Urothelium cell line (cell line): ENCODE measurements around the gene FRMD8.
A peak's percentile ranks its signal among the peaks of the same experiment; 100 is the strongest.

Experiments used
- DNase-seq: peaks from one replicate; pipeline ENCODE4 v3.0.0; 2011; ENCODE audit warnings: low spot score, mixed read lengths
- FAIRE-seq: peaks from 2 replicates; lab custom pipeline; 2011; peaks lifted over from hg19 to GRCh38; lab: Jason Lieb, UNC

FRMD8 gene, protein sequence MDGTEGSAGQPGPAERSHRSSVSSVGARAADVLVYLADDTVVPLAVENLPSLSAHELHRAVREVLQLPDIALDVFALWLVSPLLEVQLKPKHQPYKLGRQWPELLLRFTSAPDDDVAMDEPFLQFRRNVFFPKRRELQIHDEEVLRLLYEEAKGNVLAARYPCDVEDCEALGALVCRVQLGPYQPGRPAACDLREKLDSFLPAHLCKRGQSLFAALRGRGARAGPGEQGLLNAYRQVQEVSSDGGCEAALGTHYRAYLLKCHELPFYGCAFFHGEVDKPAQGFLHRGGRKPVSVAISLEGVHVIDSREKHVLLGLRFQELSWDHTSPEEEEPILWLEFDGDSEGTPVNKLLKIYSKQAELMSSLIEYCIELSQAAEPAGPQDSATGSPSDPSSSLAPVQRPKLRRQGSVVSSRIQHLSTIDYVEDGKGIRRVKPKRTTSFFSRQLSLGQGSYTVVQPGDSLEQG

DNA sequence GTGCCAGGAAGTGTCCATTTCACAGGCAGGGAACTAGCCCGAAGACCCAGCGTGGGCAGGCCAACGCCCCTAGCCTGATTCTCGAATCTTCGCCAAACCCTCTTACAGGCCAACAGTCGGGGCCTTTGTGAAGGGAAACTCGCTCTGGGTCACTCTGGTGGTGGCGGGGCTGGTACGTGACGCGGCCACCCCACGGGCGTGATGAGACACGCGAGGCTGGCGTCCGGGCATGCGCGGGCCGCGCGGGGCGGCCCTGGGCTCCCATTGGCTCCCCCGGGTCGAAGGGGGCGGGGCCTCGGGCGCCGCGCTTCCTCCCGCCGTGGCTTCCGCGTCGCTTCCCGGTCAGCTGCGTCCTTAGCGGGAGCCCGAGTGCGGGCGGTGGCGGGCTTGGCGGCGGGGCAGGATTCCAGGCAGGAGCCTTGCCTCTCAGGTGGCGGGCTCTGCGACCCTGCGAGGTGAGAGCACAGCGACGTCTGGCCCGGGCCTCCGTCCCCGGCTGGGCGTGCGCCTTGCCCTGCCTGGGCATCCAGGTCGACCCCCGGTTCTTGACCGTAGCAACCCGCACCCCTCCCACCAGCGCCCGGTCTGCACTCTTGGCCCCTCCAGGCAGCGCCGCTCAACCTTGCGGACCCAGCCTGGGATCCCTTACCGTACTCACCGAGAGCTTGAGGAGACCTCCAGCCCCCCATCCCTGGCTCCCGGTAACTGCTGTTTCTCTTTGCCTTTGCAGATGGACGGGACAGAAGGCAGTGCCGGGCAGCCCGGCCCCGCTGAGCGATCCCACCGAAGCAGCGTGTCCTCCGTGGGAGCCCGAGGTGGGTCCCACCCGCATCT lies at the start of gene FRMD8:
Gene FRMD8, plus strand, starts transcription at position 331 of the 834 bp plus-strand sequence. Its CDS starts 400 bp downstream, at position 731.
- FAIRE-seq (no peak), DNase-seq (peak; percentile 92)

DNA sequence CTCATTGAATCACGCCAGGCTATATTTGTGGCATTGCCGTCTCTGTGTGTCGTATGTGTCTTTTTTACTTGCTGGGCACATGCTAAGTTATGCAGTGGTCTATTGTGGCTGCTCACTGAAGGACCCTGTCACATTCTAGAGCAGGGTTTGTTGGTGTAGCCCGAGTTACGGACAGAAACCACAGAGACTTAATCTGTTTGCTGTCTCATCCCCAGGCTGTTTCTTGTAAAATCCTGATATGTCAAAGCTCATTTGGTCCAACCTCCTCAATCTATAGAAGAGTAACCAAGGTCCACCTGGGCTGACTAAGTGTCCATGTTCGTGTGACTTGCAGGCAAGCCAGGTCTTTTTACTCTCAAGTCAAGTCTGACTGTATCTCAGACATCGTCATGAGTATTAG lies 47.8 kb upstream of the FRMD8 start:
- DNase-seq (no peak), FAIRE-seq (no peak)

DNA sequence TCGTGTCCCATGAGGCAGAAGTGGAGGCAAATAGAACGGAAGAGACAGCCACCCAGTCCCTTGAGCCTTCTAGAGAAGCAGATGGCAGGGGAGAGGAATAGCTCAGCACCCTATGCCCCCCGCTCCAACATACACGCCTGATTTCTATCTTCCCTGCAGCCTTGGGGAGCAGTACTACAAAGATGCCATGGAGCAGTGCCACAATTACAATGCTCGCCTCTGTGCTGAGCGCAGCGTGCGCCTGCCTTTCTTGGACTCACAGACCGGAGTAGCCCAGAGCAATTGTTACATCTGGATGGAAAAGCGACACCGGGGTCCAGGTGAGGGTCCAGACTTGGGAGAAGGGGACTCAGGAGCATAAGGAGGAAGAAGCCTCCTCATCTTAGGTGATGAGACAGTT lies 46.2 kb upstream of the FRMD8 start:
- no peak for DNase-seq
- FAIRE-seq = no peak

DNA sequence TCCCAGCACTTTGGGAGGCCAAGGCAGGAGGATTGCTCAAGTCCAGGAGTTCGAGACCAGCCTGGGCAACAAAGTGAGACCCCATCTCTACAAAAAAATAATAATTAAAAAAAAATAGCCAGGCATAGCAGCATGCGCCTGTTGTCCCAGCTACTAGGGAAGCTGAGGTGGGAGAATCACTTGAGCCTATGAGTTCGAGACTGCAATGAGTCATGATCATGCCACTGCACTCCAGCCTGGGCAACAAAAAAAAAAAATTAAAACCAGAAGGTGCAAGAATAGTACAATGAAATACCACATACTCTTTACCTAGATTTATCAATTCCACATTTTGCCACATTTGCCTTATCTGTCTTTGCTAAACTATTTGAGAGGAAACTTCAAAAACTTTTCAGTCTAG lies 44.6 kb upstream of the FRMD8 start:
- DNase-seq (no peak), FAIRE-seq (no peak)

DNA sequence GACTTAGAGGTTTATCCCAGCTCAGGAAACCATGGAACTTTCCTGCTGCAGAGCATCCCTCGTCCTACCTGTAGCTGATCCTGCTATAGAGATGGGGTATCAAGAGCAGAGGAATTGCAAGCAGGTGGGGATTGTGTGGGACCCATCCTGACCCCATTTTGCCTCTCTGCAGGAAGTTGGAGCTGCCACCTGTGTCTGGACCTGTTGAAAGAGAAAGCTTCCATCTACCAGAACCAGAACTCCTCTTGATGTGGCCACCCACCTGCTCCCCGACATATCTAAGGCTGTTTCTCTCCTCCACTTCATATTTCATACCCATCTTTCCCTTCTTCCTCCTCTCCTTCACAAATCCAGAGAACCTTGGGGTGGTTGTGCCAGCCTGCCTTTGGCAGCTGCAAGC lies 34.9 kb upstream of the FRMD8 start:
- FAIRE-seq (no peak), DNase-seq (no peak)

DNA sequence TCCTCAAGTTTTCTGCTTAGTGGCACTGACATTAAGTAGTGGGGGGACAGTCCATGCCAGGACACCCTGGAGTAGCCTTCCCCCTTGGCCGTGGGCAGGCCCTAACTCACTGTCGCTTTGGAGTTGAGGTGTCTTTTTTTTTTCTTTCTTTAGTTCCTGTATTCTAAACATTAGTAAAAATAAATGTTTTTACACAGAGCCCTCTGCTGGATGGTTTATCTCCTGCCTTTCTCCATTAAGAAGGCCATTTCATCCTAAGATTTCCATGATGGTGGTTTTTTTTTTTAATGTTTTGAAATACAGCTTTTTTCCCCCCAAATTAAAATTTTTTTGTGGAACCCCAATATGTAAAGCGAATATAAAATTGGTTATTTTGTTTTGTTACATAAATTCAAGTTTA lies 33.7 kb upstream of the FRMD8 start:
- FAIRE-seq (no peak), DNase-seq (no peak)

DNA sequence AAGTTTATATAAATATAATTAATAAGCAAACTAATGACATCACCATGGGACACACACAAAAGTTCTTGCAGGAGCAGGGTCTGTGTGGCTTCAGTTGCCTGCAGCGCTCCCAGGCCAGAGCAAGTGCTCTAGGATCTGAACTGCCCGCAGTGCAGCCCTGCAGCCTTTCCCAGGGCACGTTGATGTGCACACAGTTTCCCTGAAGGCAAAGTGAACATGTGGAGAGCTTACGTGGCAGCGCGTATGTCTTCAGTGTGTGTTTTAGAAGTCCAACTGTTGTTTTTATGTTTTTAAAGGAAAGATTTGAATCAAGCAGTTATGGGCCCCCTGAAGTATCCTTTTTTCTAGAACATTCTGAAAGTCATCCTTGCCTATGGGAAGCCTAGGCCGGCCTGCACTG lies 33.1 kb upstream of the FRMD8 start:
- DNase-seq (no peak), FAIRE-seq (no peak)

DNA sequence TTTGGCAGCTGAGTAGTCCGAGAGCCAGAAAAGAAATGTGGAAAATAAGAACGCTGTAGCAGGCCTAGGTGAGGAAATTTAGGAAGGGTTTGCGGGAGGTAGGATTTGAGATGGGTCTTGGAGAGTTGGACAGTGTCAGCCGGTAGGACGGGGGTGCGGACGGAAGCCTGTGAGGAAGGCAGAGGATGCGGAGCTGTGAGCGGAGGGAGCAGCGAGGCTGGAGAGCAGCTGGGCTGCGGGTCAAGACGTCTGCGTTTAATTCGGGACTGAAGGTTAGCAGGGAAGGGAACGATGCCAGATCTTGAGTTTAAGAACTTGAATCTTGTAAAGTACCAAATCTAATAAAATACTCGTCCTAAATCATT lies 32.6 kb upstream of the FRMD8 start:
- FAIRE-seq = no peak

DNA sequence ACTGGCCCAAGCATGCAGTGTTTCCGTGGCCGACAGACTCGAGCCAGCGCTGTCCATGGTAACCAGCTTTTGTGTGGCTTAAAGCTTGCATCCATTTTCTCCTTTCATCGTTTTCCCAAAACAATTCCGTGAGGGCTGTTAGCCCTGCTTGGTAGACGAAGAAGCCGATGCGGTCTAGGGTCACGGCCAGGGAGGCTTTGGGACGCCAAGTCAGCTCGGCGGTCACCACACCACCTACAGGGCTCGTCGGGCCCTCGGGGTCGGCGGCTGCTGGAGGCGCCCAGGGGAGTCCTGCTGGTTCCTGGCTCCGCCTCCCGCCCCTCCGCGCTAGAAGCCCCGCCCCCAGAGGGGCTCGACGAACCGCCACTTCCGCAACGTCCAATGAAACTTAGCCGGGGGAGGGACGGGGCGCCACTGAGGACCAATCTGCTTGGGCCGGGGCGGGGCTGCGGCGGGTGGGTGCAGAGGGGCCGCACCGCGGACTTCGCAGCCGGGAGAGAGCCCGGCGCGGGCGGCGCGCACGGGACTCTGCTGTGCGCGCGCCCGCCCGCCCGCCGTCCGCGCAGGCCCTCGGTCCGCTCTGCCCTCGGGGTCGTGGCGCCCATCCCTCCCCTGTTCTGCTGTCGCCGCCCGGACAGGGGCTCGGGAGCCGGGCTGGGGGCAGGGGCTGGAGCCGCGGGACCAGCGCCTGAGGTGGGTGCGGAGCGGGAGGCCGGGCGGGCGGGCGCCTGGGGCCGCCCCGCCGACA lies 32.0 kb upstream of the FRMD8 start, which contains the start of gene TIGD3:
Gene TIGD3, plus strand, starts transcription at position 487 of the 748 bp plus-strand sequence. CDS start 1,058 bp downstream, outside the sequence.
- FAIRE-seq (peak; percentile 93), DNase-seq (peak; percentile 99)

More for the DNA sequence above, 32.6 kb upstream of the FRMD8 start:
- DNase-seq = no peak

DNA sequence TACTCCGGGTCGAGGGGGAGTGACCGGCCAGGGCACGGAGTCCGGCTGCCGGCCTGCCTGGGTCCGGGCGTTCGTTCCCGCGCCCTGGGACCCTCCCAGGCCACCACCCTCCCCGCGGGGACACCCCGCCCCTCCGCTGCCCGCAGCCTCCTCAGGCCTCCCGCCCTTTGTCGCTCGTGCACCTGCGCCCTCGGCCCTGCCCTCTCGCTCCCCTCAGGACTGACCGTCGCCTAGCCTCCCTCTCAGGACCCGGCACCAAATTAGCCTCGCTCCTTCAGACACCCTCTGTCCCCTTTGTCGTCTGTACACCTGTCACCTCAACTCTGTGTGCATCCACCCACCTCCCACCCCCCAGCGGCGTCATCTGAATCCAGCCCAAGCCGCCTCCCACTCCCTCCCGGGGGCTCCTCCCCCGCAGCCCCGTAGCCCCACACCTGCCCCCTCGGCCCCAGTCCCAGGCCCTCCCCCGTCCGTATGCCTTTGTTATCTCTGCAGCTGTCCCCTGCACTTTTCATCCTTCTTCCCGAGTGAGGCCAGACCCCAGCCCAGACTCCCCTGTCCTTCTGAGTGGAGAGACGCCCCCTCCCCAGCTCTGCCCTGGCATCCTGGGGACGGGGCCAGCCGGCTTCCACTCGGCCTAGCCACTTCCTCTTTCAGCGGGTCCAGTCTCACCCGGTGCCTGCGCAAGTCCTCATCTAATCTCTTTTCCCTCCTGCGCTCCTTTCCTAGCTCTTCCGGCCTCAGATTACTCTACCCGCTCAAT lies 31.2 kb upstream of the FRMD8 start:
- DNase-seq (peak; percentile 60), FAIRE-seq (no peak)

DNA sequence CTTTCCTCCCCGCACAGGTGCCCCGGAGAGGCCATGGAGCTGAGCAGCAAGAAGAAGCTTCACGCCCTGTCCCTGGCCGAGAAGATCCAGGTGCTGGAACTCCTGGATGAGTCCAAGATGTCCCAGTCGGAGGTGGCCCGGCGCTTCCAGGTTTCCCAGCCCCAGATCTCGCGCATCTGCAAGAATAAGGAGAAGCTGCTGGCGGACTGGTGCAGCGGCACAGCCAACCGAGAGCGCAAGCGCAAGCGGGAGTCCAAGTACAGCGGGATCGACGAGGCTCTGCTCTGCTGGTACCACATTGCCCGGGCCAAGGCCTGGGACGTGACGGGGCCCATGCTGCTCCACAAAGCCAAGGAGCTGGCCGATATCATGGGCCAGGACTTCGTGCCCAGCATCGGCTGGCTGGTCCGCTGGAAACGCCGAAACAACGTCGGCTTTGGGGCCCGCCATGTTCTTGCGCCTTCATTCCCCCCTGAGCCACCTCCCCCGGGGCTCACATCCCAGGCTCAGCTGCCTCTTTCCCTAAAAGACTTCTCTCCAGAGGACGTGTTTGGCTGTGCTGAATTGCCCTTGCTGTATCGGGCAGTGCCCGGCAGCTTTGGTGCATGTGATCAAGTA lies 30.6 kb upstream of the FRMD8 start:
- DNase-seq (no peak), FAIRE-seq (no peak)

DNA sequence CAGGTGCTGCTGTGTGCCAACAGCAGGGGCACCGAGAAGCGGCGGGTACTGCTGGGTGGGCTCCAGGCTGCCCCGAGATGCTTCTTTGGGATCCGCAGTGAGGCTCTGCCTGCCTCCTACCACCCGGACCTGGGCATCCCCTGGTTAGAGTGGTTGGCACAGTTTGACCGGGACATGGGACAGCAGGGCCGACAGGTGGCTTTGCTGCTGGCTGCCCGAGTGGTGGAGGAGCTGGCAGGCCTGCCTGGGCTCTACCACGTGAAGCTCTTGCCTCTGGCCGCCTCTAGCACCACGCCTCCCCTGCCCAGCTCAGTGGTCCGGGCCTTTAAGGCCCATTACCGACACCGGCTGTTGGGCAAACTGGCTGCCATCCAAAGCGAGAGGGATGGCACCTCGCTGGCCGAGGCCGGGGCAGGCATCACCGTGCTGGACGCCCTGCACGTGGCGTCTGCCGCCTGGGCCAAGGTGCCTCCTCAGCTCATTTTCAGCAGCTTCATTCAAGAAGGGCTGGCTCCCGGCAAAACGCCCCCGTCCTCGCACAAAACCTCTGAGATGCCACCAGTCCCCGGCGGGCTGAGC lies 30.0 kb upstream of the FRMD8 start:
- FAIRE-seq (no peak), DNase-seq (no peak)

DNA sequence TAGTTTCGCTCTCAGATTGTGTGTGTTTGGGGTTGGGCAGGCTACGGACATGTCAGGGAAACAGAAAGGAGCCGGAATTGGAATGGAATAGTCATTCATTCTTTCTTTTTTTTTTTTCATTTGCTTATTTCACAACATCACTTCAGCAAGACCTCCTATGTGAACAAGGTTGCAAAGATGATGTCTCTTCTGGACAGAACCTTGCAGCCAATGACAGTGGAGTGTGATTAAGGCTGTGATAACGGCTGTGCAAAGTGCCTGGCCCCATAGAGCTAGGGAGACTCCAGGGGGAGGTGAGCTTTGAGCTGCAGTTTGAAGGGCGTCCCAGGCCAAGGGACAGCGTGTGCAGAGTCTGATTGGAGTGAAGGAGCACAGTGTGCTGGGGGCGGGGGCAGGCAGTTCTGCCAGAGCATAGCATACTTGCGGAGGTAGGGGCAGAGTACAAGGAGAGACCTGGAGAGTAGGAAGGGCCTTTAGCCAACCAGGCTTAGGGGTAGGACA lies 28.5 kb upstream of the FRMD8 start:
- peak; percentile 30 for FAIRE-seq
- no peak for DNase-seq

DNA sequence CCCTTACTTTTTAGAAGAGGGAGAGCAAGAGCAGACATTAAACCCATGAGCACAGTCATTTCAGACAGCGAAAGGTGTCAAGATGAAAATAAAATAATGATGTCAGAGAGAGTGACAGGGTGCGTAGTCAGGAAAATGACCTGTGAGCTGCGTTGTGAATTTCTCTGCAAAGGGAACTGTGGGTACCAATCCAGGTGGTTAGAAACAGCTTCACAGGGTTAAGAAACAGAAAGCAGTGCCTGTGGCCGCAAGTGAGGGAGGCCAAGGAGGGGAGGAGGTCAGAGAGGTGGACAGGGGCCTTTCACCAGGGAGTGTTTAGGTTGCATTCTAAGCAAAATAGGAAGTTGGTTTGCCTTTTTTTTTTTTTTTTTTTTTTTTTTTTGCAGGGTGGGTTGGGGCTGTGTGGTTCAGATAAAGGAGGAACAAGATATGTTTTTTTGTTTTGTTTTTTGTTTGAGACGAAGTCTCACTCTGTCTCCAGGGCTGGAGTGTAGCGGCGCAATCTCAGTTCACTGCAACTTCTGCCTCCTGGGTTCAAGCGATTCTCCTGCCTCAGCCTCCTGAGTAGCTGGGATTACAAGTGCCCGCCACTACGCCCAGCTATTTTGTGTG lies 24.0 kb upstream of the FRMD8 start:
- no peak for FAIRE-seq

DNA sequence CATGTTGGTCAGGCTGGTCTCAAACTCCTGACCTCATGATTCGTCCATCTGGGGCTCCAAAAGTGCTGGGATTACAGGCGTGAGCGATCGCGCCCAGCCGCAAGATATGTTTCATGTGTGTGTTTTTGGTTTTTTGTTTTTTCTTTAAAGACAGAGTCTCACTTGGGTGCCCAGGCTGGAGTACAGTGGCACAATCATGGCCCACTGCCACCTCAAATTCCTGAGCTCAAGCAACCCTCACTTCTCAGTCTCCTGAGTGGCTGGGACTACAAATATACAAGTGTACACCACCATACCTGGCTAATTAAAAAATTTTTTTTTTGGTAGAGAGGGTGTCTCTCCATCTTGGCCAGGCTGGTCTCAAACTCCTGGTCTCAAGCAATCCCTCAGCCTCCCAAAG lies 23.5 kb upstream of the FRMD8 start:
- no peak for FAIRE-seq
- no peak for DNase-seq

More for the DNA sequence above, 24.0 kb upstream of the FRMD8 start:
- no peak for DNase-seq

DNA sequence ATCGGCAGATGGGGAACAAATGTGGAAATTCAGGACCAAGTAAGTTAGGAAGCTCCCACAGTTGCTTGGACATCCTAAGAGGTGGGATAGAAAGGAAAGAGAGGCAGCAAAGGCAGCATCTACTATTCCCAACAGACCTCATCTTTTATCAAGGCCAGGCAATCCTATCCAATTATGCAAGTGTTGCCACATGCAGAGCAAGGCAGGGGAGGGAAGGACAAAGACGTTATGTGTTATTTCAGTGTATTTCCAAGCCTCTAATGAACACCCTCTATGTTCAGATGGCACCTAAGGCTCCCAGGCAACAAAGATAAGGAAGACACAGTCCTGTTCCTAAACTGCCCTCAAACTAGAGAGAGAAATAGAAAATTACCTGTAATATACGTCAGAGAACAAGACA lies 22.7 kb upstream of the FRMD8 start:
- DNase-seq = no peak
- FAIRE-seq = no peak

DNA sequence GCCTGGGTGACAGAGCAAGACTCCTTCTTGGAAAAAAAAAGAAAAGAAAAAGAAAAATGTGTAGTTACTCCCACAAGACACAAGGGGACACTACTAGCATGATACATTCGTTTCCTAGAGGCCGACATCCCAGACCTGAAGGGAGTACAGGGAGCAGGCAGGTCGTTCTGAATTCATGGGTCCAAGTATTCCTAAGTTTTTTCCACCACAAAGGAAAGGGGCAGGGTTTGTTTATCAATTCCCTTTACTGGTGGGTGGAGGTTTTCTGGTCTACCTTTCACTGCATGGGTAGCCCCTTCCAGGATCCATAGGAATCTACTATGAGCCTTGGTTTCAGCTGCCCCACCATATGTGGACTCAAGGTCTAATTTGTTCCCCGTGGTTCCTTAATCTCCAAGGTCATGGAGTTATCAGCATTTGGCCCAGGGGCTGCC lies 20.1 kb upstream of the FRMD8 start:
- no peak for FAIRE-seq

DNA sequence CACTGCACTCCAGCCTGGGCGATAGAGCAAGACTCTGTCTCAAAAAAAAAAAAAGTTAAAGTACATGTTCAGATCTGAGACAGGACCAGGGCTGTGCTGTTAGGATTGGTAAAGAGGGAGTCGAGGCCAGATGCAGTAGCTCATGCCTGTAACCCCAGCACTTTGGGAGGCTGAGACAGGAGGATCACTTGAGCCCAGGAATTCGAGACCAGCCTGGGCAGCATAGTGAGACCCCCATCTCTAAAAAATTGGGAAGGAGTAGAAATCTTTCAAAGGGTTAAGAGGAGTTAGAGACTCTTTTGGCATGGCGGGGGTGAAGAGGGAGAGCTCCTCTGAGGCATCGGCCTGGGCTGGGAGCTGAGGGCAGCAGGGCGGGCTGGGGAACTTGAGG lies 15.8 kb upstream of the FRMD8 start:
- FAIRE-seq (no peak), DNase-seq (no peak)

More for the DNA sequence above, 20.1 kb upstream of the FRMD8 start:
- peak; percentile 77 for DNase-seq
